ENCODE results near the gene LZTS2.

LZTS2 gene

GRCh38 chr10:100997360-100998182, 2.0 kb upstream of the LZTS2 start (continued):
- TF ChIP-seq, protein P1, sequence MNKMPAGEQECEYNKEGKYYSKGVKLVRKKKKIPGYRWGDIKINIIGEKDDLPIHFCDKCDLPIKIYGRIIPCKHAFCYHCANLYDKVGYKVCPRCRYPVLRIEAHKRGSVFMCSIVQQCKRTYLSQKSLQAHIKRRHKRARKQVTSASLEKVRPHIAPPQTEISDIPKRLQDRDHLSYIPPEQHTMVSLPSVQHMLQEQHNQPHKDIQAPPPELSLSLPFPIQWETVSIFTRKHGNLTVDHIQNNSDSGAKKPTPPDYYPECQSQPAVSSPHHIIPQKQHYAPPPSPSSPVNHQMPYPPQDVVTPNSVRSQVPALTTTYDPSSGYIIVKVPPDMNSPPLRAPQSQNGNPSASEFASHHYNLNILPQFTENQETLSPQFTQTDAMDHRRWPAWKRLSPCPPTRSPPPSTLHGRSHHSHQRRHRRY (tag by site-specific recombination; IDR thresholded peaks at IDR 0.05), result no peak; the same call in 1 of the 2 replicates
- TF ChIP-seq ZNF23 (tag by site-specific recombination; IDR thresholded peaks at IDR 0.05; ENCODE audit: borderline replicate concordance) (no peak), ZNF248 (tag by site-specific recombination; IDR thresholded peaks at IDR 0.05) (no peak), ZNF184 (tag by site-specific recombination; IDR thresholded peaks at IDR 0.05) (peak; percentile 46; the same call in 1 of the 2 replicates), ZBTB49 (tag by site-specific recombination; IDR thresholded peaks at IDR 0.05; ENCODE audit: low read depth) (no peak), ZNF501 (tag by site-specific recombination; IDR thresholded peaks at IDR 0.05) (peak; percentile 60; the same call in 1 of the 2 replicates), PATZ1 (tag by site-specific recombination; IDR thresholded peaks at IDR 0.05) (peak; percentile 21; the same call in 1 of the 2 replicates), ZNF10 (tag by site-specific recombination; IDR thresholded peaks at IDR 0.05) (peak; percentile 36; the same call in 1 of the 2 replicates), ZFP3 (tag by site-specific recombination; IDR thresholded peaks at IDR 0.05; ENCODE audit: low read depth) (peak; percentile 77; the same call in 1 of the 2 replicates), GLIS2 (tag by site-specific recombination; IDR thresholded peaks at IDR 0.05) (peak; percentile 95), ZNF513 (tag by site-specific recombination; IDR thresholded peaks at IDR 0.05) (no peak), SP2 (tag by site-specific recombination; IDR thresholded peaks at IDR 0.05) (peak; percentile 80), TCF7L2 (IDR thresholded peaks at IDR 0.05; ENCODE audit: borderline replicate concordance, low read depth, low read length) (no peak), ZNF391 (tag by site-specific recombination; IDR thresholded peaks at IDR 0.05; ENCODE audit: borderline replicate concordance, low read depth) (peak; percentile 70), ZBTB8A (tag by site-specific recombination; IDR thresholded peaks at IDR 0.05) (peak; percentile 68; the same call in 1 of the 2 replicates), PRDM4 (tag by site-specific recombination; IDR thresholded peaks at IDR 0.05) (peak; percentile 12; the same call in 1 of the 2 replicates), TSHZ1 (tag by site-specific recombination; IDR thresholded peaks at IDR 0.05; ENCODE audit: borderline replicate concordance) (no peak), ZNF692 (tag by site-specific recombination; IDR thresholded peaks at IDR 0.05) (peak; percentile 55; the same call in 1 of the 2 replicates)
- TF ChIP-seq, protein P2, sequence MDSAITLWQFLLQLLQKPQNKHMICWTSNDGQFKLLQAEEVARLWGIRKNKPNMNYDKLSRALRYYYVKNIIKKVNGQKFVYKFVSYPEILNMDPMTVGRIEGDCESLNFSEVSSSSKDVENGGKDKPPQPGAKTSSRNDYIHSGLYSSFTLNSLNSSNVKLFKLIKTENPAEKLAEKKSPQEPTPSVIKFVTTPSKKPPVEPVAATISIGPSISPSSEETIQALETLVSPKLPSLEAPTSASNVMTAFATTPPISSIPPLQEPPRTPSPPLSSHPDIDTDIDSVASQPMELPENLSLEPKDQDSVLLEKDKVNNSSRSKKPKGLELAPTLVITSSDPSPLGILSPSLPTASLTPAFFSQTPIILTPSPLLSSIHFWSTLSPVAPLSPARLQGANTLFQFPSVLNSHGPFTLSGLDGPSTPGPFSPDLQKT (IDR thresholded peaks at IDR 0.05; ENCODE audit: borderline replicate concordance, low read depth, low read length), result no peak
